NCI-H82 treated with DMSO at 0.1 percent for 48 hours (cell line): ENCODE results near the gene PTGDR2.

Experiments
- DNase-seq: peaks from one replicate; lab custom pipeline; 2025; ENCODE audit not compliant: unreplicated experiment; lab: John Stamatoyannopoulos, UW

PTGDR2 gene

DNA sequence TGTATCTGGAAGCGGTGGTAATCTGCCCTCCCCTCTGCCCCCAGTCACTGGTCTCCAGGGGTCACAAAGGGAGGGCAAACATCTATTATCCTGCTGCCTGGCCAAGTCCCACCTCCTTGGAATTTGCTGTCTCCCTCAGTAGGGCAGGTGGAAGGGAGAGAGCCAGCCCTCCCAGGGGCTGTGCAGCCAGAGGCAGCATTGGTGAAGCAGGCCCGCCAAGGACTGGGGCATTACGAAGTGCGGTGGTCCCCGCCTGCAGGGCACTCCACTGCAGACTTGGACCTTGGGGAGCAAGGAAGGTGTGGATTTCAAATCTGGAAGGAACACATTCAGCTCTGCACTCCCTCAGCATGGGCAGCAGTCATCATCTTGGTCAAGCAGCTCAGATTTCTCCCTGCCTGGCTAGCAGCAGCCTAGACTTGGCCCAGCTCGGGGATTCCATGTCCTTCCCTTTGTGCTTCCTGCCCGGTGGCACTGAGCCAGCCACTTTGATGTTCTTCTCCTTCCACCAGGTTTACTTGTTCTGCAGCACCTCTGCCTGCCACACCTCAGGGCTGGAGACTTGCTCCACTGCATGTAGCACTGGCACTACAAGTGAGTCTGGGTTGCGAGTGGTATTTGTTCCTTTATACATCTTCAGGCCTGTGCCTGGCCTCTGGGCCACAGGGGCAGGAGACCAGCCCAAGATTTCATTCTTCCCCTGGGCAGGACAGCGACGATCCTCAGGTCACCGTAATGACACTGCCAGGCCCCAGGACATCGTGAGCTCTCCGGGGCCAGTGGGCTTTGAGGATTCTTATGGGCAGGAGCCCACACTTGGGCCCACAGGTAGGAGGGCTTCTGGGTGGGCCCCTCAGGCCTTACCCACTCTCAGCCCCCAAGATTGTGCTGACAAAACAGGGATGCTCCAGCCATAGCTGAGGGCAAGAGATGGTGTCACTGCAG lies 18.9 kb upstream of the PTGDR2 start:
- DNase-seq, result no peak

DNA sequence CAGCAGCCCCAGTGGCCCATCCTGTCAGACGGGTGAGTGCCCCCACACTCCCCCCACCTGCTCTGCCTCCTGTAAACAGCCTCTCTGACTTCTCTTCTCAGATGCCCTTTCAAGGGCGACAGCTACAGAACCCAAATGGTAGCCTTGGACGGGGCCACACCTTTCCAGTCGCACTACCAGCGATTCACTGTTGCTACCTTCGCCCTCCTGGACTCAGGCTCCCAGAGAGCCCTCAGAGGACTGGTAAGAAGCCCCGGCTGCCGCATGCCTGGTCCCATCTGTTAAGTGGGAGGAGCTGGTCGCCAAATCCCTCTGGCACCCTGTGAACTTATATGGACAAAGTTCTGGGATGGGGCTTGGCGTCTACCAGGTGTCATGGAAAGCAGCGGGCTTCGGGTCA lies 17.8 kb upstream of the PTGDR2 start:
- DNase-seq, result no peak

DNA sequence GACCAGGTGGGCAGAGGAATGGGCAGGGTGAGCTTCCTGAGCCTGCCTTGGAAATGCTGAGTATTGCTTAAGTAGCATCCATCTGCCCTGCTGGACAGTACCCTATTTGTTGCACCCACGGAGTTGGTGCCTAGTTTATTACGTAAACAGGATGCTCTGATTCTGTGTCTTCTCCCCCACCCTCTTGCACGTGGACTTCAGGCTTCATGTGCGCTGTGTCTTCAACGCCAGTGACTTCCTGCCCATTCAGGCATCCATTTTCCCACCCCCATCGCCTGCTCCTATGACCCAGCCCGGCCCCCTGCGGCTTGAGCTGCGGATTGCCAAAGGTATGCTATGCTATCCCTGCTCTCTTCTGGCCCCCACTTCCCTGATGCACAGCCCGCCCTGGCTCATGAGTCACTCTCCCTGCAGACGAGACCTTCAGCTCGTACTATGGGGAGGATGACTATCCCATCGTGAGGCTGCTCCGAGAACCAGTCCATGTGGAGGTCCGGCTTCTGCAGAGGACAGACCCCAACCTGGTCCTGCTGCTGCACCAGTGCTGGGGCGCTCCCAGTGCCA lies 17.3 kb upstream of the PTGDR2 start:
- no peak for DNase-seq

DNA sequence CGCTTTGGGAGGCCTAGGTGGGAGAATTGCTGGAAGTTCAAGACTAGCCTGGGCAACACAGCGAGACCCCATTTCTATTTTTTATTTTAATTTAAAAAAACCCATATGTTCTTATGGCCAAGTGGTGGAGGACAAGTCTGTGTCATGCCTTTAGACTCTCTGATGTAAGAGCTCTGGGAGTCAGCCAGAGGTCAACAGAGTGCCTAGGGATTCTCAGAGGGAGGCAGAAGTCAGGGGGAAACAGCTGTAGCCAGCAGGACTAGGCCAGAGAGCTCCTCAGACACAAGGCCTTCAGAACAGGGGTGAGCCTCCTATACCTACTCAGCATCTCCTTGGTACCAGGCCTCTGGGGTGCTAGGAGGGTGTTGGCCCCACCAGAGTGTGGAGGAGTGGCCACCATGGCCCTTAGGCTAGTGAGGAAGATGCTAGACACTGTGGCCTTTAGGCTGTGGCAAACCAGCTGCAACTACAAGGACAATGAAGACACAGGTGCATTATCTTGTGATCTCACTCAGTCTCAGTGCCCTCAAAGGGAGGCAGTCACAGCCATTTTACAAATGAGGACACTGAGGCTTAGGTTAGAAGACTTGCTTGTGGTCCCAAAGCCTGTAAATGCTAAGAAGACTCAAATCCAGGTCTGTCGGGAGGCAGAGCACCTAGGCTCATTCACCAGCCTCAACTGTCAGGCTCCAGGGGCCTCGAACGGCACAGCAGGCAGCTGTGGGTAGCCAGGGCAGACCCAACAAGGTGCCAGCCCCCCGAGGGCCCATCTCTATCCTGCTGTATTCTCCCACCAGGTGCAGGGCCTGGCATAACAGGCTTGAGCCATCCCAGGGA lies 16.6 kb upstream of the PTGDR2 start:
- DNase-seq, result no peak

DNA sequence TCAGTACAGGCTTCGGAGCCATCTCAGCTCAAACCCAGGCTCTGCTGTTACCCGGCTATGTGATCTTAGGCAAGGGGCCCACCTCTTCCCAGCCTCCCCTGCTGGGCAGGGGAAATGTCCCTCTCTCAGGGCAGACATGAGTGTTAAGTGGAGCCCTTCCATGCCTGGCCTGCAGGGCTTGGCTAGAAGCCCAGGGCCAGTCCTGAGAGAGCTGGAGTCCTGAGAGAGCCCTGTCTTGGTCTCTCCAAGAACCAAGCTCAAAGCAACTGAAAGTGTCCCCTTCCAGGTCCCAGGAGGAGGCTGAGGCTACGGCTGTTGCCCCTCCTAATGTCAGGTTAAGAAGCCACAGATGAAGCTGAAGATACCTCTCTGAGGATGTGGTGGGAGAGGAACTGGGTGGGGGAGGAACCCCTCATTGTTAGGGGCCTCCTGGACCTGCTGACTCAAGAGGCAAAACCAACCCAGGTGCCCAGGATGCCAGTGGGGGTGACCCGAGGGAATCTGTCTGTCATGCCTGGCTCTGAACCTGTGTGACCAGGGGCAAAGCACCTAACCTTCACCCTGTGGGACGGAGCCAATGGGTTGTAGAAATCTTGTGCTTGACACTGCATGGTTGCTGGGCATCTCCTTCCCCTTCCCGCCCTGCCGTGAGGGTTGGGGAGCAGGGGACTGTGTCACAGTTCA lies 15.8 kb upstream of the PTGDR2 start:
- no peak for DNase-seq

DNA sequence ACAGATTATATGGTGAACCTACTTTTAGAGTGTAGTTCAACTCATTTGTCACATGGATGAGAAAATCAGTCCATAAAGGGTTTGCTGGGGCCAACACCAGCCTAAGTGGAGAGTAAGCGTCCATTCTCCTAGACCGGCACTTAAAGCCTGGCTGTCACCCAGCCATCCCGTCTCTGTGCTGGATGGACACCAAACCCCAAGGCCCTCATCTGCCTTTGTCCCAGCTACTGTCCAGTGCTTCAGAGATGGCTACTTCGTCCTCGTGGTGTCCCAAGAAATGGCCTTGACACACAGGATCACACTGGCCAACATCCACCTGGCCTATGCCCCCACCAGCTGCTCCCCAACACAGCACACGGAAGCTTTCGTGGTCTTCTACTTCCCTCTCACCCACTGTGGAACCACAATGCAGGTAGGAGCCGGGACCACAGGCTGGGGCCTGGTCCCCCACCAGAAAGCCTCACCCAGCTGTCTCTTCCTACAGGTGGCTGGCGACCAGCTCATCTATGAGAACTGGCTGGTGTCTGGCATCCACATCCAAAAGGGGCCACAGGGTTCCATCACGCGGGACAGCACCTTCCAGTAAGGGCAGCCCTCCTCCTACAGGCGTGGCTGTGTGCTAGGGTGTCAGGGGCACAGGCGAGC lies 15.1 kb upstream of the PTGDR2 start:
- no peak for DNase-seq

DNA sequence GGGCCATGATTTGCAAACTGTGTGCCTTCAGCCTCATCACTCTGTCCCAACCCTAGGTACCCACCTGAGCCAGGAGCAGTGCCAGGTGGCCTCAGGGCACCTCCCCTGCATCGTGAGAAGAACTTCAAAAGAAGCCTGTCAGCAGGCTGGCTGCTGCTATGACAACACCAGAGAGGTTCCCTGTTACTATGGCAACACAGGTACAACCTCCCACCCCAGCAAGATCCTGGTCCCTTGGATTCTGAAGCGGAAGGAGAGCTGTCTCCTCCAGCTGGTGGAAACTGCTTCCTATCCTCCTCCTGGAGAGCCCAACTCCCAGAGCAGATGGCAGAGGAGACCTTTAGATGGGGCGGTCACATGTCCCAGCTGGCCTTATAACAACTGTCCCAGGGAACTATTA lies 14.5 kb upstream of the PTGDR2 start:
- DNase-seq, result no peak

DNA sequence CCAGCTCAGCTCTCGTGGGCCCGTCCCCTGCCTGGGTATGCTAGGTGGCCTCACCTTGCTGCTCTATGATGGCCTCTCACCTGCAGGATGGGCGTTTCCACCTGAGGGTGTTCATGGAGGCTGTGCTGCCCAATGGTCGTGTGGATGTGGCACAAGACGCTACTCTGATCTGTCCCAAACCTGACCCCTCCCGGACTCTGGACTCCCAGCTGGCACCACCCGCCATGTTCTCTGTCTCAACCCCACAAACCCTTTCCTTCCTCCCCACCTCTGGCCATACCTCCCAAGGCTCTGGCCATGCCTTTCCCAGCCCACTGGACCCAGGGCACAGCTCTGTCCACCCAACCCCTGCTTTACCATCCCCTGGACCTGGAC lies 13.7 kb upstream of the PTGDR2 start:
- no peak for DNase-seq

DNA sequence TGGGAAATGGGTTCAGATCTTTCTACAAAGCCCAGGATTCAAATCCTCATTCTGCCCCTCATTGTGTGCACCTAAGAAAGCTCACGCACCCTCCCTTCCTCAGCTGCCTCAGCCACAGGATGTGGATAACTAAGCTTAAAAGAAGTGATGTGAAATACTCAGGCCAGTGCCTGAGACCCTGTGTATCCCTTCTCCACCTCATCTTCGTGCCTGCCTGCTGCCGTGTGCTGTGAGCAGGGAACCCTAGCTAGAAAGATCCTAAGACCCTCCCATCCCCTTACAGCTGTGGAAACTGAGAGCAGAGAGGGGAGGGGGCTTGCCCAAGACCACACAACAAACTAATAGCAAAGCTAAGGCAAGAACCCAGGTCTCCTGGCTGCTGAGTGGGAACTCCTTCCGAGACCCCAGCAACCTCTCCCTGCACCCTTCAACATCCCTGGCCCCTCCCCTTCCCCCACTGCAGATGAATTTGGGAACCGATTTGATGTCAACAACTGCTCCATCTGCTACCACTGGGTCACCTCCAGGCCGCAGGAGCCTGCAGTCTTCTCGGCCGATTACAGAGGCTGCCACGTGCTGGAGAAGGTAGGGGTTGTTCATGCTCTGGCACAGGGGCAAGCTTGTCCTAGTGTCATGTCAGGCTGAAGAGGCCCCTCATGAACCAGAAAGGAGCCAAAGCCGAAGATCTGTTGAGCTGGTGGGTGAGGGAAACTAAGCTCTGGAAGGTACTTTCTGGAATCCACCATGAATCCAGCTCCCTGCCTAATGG lies 13.1 kb upstream of the PTGDR2 start:
- DNase-seq, result no peak

DNA sequence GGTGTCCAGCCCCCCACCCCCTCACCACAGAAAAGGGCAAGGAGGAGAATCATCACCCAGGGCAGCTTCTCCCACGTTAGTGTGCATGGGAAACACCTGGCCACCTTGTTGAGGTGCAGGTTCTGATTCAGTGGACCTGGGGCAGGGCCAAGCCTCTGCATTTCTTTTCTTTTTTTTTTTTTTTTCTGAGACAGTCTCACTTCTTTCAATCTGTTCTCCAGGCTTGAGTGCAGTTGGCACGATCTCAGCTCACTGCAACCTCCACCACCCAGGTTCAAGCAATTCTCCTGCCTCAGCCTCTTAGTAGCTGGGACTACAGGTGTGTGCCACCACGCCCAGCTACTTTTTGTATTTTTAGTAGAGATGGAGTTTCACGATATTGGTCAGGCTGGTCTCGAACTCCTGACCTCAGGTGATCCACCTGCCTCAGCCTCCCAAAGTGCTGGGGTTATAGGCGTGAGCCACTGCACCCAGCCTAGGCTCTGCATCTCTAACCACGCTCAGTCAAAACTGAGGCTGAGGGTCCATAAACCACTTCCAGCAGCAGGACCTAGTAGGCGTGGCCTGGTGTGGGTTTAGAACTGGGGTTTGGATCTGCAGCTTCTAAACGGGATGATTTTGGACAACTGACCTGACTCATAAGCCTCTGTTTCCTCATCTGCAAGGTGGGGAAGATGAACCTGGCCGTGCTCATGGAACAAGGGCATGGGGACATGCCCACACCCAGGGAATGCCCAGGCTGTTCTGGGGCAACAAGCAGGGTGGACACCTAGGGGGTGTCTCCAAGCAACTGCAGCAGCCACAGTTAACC lies 12.3 kb upstream of the PTGDR2 start:
- DNase-seq, result no peak

DNA sequence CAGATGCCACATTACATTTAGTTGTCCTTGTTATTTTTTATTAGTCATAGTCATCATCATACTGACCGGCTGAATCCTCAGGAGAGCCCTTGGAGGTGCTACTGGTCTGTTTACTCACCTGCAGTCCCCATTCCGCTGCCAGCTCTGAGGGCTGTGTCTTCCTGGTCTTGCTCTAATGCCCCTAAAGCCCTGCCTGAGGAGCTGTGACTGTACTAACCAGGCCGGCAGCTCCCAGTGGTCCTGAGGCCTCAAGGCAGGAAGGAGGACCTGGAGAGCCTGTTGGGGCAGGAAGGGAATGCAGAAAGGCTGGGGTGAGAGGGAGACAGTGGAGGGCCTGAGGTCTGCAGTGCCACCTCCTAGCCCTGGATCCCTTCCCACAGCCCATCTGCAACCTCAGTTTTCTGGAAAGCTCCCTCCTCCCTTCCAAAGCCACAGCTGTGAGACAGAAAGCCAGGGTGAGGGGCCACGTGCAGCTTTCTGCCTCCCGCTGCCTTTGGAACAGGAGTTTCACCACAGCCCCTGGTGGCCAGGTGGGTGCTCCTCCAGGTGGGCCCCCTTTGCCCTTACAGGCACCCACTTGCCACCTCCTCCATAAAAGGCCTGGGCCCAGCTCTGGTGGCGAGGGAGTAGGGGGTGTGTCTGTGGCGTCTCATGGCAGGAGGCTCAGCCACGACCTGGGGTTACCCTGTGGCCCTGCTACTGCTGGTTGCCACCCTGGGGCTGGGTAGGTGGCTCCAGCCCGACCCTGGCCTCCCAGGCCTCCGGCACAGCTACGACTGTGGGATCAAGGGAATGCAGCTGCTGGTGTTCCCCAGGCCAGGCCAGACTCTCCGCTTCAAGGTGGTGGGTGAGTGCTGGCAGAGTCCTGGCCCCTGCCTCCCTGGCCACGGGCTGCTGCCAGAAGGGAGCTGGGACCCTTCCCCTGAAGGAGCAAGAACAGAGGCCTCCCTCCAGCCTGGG lies 11.4 kb upstream of the PTGDR2 start, which contains the start of gene ZP1:
ZP1 (plus strand) TSS at position 632 of the 960 bp plus-strand sequence; CDS start at position 652, 20 bp downstream.
- no peak for DNase-seq

DNA sequence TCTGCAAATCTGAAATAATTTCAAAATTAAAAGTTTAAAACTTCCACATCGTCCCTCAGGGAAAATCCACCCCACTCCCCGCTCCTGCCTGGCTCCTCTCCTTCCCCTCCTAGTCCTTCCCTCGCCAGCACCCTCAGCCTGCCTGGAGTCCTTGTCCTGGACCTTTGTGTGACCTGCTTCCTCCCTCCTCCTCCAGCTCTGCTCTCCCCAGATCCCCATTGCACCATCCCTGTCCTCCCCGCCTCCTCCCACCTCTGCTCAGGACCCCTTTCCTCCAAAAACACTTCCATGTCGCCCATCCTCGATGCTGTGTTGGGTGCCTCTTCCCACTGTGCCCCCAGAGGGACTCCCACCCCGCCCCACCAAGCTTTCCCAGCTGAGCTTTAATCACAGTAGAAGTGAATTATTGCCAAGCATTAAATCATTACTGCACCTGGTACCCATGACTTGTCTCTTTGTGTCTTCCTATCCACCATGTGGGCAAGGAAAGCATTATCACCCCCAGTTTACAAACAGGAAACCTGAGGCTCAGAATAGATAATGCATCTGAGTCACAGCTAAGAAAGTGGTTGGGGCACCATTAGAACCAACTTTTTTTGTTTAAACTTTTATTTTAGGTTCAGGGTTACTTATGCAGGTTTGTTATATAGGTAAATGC lies 9.2 kb upstream of the PTGDR2 start:
- no peak for DNase-seq

DNA sequence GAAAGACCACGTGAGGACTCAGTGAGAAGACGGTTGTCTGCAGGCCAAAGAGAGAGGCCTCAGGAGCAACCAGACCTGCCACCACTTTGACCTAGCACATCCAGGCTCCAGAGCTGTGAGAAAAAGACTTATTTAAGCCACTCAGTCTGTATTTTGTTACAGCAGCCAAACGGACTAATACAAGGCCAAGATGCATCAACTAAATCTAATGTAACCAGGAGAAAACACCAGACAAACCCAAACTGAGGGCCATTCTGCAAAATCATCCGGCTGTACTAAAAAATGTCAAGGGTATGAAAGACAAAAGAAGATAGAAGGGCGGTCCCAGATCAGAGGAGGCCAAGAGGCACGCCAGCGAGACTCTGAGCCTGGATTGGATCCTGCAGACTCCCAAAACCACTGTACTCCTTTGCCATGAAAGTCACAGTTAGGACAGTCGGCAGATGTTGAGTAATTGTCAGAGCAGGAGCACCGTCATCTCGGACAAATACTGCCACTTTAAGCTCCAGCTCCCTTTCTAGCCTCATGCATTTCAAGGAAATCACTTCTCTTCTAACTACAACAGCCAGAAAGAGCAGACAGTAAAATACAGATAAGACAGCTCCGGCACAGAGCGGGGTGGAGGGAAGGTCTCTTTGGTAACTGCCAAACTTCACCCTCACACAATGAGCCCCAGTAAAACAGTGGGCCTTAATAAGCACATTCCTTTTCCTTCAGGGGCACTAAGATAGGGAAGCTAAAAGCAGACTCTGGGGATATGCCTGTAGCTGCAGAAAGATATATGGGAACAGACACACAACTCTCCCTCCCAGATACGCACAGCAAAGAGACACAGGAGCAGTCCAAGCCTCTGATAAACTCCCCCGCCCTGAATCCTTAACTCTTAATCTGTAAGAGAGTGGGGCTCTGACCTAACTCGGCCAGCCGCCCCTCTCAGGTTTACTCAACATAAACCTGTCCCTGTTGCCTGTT lies 8.1 kb upstream of the PTGDR2 start:
- DNase-seq, result no peak

DNA sequence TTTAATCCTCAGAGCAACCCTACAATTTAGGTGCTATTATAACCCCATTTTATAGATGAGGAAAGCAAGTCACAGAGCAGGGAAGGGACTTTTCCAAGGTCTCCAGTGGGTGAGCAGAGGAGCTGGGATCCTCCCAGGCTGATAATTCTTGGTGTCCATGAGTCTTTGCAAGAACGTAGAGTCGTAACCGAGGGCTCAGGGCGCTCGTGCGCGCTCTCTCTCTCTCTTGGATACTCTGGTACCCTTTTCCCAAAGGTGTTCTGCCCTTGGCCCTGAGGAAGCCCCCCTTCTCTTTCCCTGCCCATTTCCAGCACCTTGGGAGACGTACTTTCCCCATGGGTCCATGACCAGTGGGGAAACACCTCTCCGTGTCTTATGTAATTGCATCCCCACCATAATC lies 6.4 kb upstream of the PTGDR2 start:
- DNase-seq, result no peak

DNA sequence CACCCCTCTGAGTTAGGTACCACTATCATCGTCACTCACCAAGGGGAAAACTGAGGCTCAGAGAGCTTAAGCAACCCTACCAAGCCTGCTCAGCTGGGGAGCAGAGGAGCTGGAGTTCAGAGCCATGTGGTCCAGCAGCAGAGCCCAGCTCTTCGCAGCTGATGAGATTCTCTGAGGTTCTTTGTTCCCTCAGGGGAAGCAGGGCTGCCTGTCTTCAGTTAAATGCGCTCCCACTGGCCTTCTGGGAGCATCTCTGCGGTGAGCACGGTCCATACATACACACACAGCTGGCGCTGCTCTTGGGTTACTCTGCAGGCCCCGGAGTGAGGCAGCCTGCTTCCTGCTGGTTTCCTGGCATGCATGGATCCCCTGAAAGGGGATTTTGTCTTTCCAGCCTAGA lies 5.2 kb upstream of the PTGDR2 start:
- DNase-seq, result no peak

DNA sequence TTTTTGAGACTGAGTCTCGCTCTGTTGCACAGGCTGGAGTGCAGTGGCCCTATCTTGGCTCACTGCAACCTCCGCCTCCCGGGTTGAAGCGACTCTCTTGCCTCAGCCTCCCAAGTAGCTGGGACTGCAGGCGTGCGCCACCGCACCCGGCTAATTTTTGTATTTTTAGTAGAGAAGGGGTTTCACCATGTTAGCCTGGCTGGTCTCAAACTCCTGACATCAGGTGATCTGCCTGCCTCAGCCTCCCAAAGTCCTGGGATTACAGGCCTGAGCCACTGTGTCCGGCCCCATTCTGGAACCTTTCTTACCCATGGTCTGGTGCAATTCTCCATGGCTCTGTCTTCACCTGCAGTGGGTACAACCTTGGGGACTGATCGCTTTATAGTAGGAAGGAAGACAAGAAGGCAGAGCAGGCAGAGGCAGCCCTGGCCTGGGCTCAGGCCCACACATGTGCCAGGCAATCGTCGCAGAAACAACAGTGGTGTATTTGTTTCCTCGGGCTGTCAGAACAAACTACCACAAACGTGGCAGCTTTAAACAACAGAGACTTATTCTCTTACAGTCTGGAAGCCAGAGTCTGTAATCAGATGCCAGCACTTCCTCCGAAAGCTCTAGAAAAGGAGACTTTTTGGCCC lies 4.0 kb upstream of the PTGDR2 start:
- DNase-seq, result no peak
